ENCODE data around the gene LSM14B. TPM values are rescaled to one million over a fixed set of nuclear protein-coding genes. Genes with fewer than 3 reads are reported as not detected.
A peak's percentile ranks its signal among the peaks of the same experiment; 100 is the strongest.

Gene LSM14B
- total RNA-seq, 1 donor from 2014 or later: 27.6 TPM

DNA sequence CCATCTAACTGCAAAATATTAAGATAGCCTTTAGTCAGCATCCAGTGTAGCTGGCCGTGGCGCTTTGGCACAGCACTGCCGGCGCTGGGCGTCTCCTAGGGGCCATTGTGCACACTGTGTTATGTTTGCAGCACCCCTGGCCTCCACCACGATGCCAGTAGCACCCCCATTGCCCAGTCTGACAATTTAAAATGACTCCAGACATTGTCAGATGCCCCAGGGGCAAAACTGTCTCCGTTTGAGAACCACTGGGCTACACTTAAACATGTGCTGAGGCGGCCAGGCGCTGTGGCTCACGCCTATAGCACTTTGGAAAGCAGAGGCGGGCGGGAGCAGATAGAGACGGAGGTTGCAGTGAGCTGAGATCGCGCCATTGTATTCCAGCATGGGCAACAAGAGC lies 54.6 kb downstream of the LSM14B start:
- H3K27ac ChIP-seq: no peak overlapping the region
- no peak for TF ChIP-seq CTCF (IDR thresholded peaks at IDR 0.05)
- H3K27me3 ChIP-seq: no peaks in the 10 kb centered on the region
- H3K4me3 ChIP-seq: no peak overlapping the region
- no peak for DNase-seq (ENCODE audit: low spot score in 2 of 2)
- no peaks in the 10 kb centered on the region for H3K9me3 ChIP-seq
- intact Hi-C loops (cut with DNase I): no loop called here
- peaks cover 20 to 35% of the 10 kb centered on the region in 2 donors for H3K36me3 ChIP-seq
- no peaks in the 10 kb centered on the region for H3K4me1 ChIP-seq

GRCh38 chr20:62177307-62177706 lies 55.0 kb downstream of the LSM14B start:
- H3K27me3 ChIP-seq: no peaks in the 10 kb centered on the region
- intact Hi-C loops (cut with DNase I): no loop called here
- H3K9me3 ChIP-seq: no peaks in the 10 kb centered on the region
- H3K36me3 ChIP-seq: peaks cover 20 to 35% of the 10 kb centered on the region in 2 donors
- no peak for DNase-seq (ENCODE audit: low spot score in 2 of 2)
- H3K27ac ChIP-seq: no peak overlapping the region
- peaks cover 0 to 4% of the 10 kb centered on the region in 2 donors for H3K4me1 ChIP-seq
- no peak overlapping the region for H3K4me3 ChIP-seq
- TF ChIP-seq CTCF (IDR thresholded peaks at IDR 0.05): no peak

GRCh38 chr20:62178316-62179161 lies 56.3 kb downstream of the LSM14B start:
- intact Hi-C loops (cut with DNase I): no loop called here
- Histone ChIP-seq H3K27ac (peak overlapping the region; percentile 27 to 54), H3K27me3 (no peaks in the 10 kb centered on the region), H3K4me3 (no peak overlapping the region), H3K9me3 (no peaks in the 10 kb centered on the region), H3K36me3 (peaks cover 16 to 24% of the 10 kb centered on the region in 2 donors), H3K4me1 (peaks cover under 1 to 6% of the 10 kb centered on the region in 2 donors)
- DNase-seq (ENCODE audit: low spot score in 2 of 2): no peak
- TF ChIP-seq CTCF (IDR thresholded peaks at IDR 0.05): no peak

DNA sequence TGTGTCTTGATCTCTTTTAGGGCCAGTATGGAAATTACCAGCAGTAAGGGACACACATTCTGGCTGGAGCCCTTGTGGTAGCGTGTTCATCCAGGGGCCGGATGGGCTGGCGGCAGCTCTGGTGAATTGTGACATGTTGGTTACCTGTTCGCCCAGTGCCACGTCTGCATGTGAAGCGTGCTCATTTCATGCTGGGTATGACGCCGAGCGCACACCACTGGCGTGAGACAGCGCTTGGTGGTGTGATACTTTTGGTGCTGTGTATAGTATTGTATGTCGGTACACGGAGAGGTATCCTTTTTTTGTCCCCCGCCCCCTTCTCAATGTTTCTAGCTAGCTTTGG lies 56.9 kb downstream of the LSM14B start:
- intact Hi-C loops (cut with DNase I): no loop called here

DNA sequence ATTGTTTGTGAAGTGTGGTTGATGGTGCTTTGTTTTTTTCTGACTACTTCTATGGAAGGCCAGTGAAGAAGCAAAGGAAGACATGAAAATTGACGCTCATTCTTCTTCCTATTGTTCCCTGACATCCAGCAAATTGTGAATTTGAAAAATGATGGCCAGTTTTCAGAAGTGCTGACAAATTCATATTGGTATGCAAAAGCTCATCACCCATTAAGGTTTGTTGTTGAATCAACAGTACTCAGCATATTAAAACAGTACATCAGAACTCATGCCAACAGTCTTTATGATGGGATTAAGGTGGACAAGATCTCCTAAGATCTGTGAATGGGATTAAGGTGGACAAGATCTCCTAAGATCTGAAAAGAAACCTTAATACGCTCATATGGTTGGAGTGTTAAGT lies 59.5 kb downstream of the LSM14B start:
- H3K4me3 ChIP-seq: peak overlapping the region; percentile 84 to 88
- intact Hi-C loops (cut with DNase I): loop anchor here (1.0 to 10.0 kb wide), 6 partner anchors 39 to 225 kb away; partner anchors contain the start of genes CABLES2, LSM14B, OSBPL2 and PSMA7
- H3K9me3 ChIP-seq: no peaks in the 10 kb centered on the region
- peaks cover 3 to 15% of the 10 kb centered on the region in 2 donors for H3K4me1 ChIP-seq
- peak overlapping the region; percentile 87 to 97 for H3K27ac ChIP-seq
- no peak for DNase-seq (ENCODE audit: low spot score in 2 of 2)
- H3K27me3 ChIP-seq: no peaks in the 10 kb centered on the region
- no peak for TF ChIP-seq CTCF (IDR thresholded peaks at IDR 0.05)
- H3K36me3 ChIP-seq: no peaks in the 10 kb centered on the region

More for the DNA sequence above, 56.9 kb downstream of the LSM14B start:
- peaks cover 12 to 21% of the 10 kb centered on the region in 2 donors for H3K36me3 ChIP-seq
- peaks cover 3 to 12% of the 10 kb centered on the region in 2 donors for H3K4me1 ChIP-seq
- no peak for DNase-seq (ENCODE audit: low spot score in 2 of 2)
- peak overlapping the region; percentile 27 to 54 for H3K27ac ChIP-seq
- H3K27me3 ChIP-seq: no peaks in the 10 kb centered on the region
- TF ChIP-seq CTCF (IDR thresholded peaks at IDR 0.05): no peak
- H3K9me3 ChIP-seq: no peaks in the 10 kb centered on the region
- H3K4me3 ChIP-seq: no peak overlapping the region
